Stimulated activated CD8-positive, alpha-beta memory T cell treated with anti-CD3 and anti-CD28 coated beads, Interleukin-4, amount 100 ng/mL, for 4 hours (primary cell): ENCODE measurements around the gene EPHA10.

Experiments used
- DNase-seq, 2 donors: peaks; one replicate each; pipeline ENCODE4 v3.0.0-alpha.2; 2020; ENCODE audit warnings: low read depth in 2 of 2, low spot score in 1 of 2

EPHA10 gene

GRCh38 chr1:37676281-37677142, 88.4 kb downstream of the EPHA10 start:
- DNase-seq, result no peak

- DNase-seq, result no peak
Measured at GRCh38 chr1:37673920-37674319, 91.0 kb downstream of the EPHA10 start.

GRCh38 chr1:37672136-37672870, 92.6 kb downstream of the EPHA10 start:
- DNase-seq, result no peak

- DNase-seq, result no peak
Measured at GRCh38 chr1:37671261-37671660, 93.7 kb downstream of the EPHA10 start.

DNA sequence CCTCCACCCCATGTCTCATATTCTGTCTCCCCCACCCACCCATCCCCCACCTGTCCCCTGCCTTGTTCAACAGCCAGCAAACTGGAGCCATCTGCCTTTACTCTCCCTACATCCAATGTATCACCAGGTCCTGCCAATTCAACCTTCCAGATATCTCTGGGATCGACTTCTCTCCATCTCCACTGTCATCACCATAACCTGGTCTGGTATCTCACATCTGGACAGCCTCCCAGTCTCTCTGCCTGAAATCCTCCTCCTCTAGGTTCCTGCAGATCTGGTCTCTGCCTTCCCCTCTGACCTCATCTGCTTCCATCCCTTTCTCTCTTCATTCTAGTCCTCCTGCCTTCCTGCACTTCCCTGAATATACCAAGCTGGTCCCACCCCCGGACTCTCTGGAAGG, 94.8 kb downstream of the EPHA10 start:
- DNase-seq, result no peak

DNA sequence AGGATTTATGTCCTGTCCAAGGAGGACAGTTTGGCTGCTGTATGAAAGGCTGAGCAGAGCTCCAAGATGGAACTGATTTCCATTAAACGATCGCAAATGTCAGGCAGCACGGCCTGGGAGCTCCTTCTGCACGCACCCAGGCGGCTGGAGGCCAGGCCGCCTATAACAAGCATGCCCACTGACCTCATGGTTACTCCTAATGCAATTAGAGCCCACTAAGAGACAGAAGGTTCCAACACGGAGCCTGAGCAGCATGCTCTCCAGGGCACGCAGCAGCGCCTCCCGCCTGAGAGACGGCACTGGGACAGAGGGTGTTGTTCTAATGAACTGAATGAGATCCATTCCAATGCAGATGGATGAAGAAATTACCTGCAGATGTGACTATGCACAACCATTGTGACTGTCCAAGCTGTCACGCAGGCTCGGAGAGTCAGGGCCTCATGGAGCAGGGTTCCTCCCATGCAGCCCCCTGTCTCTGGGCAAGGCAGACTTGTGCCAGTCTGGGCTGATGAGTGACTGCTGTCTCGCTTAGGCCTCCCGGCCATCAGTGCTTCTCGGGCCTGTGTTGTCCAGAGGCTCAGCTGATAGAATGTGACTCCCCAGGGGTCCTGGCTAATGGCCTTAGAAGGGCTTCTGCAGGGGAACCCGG, 97.8 kb downstream of the EPHA10 start:
- no peak for DNase-seq

- DNase-seq, result no peak
Measured at GRCh38 chr1:37666241-37666867, 98.6 kb downstream of the EPHA10 start.
